ENCODE data around the gene TXN.

- TF ChIP-seq POLR2A (IDR thresholded peaks at IDR 0.05; ENCODE audit: low read length) (no peak), GATA1 (IDR thresholded peaks at IDR 0.05; ENCODE audit: low read depth, low read length) (no peak)
These were observed 58.0 kb downstream of the TXN start for GRCh38 chr9:110198357-110198756.
